ENCODE measurements around the gene VWA5A.

- TF ChIP-seq CTCF (IDR thresholded peaks at IDR 0.05) (no peak), POLR2A (IDR thresholded peaks at IDR 0.05) (no peak)
These were observed 55.7 kb downstream of the VWA5A start for GRCh38 chr11:124170801-124171586.
